GM19468 (cell line): Measurements from ENCODE around the gene MRPS6.

Experiments used
- ATAC-seq: cut with Tn5 transposase; IDR thresholded peaks from one replicate; pipeline ENCODE4 v1.9.1; 2021; ENCODE audit warnings: mild to moderate bottlenecking, moderate library complexity, moderate number of reproducible peaks; ENCODE audit not compliant: unreplicated experiment; ENCODE audit errors: extremely low read depth

MRPS6 gene

GRCh38 chr21:34094949-34095348 is 21.6 kb downstream of the MRPS6 start:
- no peak for ATAC-seq

- no peak for ATAC-seq
These were observed 24.1 kb downstream of the MRPS6 start for GRCh38 chr21:34097442-34097841.

- no peak for ATAC-seq
These were observed 27.0 kb downstream of the MRPS6 start for GRCh38 chr21:34100337-34100736.

GRCh38 chr21:34100790-34101189 is 27.4 kb downstream of the MRPS6 start:
- no peak for ATAC-seq

DNA sequence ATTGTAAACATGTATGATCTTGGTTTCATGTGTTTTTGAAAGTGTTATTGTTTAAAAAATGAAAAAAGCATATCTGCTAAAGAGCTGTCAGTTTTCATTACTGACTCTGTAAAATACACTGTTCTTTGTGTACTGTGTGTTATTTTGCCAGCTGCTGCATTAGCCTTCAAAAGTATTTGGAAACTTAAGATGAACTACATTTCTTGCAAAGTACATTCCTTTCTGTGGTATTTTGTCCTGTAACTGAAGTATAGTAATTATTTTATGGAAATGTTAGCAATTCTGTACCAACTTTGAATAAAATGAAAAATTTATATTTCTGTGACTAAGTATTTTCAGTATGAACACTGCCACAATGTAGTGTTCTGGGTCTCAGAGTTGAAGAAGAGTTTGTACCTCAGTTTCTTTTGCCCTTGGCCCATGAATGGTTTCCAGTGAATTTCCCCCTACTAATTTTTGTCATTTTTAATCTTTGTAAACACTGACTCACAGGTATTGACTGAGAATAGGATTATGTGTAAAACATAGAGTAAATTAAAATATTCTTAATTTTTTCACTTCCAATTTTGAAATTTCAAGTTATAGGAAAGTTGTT is 32.7 kb downstream of the MRPS6 start:
- ATAC-seq = no peak

GRCh38 chr21:34107606-34108005 is 34.2 kb downstream of the MRPS6 start:
- ATAC-seq = no peak

DNA sequence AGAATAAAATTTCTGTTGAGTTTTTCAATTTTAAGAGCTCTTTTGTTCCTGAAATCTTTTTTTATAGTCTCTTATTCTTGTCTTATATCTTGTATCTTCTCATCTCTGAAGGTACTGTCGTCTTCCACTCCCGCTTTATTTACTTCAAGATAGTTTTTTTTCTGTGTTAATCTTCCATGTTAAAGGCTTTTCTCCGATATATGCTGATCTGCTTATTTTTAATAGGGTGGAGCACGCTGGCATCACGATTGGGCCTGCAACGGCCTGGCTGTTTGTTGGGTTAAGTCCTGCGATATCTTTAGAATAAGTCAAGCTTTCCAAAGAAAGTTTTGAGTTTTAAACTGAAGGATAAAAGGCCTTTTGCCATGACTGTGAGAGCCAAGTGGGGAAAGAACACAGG is 35.7 kb downstream of the MRPS6 start:
- no peak for ATAC-seq

DNA sequence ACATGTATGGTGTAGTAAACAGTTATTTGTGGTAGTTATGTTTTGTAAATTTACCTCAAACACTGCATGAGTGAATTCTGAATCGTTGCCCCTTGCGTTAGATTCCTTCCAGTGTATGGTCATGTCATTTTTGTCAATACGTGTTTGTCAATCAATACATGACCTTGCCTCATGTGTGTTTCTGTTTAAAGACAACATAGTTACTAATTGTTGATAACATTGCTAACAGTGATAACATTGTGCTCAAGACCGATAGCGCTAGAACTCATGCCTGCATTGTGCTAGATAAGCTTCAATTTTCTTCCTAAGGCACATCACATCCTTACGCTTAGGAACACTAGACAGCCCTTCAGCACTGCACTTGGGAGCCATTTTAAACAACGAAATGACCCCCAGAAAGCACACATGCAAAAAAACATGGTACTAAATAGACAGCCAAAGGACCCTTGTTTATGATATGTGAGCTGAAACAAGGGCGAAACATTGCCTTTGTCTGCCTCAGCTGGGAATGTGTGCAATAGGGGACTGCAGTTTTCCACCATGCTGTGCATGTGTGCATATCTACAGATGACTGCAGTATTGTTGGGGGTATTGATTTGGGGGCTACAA is 37.3 kb downstream of the MRPS6 start:
- ATAC-seq = no peak

GRCh38 chr21:34112316-34113033 is 39.1 kb downstream of the MRPS6 start:
- ATAC-seq = no peak

DNA sequence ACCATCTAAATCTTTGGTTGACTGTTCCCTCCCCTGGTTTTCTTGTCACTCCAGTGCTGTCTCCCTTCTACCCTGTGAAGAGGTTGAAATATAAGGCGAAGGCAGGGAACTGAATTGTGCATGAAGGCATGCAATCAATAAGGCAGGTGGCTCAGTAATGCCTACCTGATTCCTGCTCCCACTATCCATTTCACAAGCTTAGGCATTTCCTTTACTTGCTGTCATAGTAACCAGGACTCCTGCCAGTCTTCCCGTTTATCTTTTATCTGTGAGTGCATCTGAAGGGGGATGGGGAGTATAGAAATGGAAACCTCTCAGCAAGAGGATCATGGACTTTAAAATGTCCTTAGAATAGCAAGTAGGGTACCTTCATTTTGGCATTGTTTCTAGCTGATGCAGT is 40.5 kb downstream of the MRPS6 start:
- no peak for ATAC-seq

GRCh38 chr21:34115160-34115559 is 41.8 kb downstream of the MRPS6 start:
- ATAC-seq = no peak

DNA sequence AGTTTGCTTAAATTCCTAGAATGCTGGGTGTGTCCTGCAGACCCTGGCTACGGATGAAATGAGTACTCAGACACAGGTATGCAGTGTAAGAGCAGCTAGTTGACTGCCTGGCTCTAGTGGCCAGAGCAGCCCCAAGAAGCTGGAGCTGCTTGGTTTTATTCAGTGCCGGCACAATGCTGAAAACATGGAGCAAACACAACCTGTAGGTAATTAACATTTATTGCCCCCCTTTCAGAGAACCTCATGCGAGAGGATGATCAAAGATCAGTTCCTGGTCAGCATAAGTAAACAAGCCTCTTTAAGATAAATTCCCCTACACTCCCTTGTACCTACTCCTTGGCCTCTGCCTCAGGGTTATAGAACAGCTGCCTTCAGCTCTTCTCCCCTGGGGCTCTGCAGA is 43.2 kb downstream of the MRPS6 start:
- no peak for ATAC-seq

DNA sequence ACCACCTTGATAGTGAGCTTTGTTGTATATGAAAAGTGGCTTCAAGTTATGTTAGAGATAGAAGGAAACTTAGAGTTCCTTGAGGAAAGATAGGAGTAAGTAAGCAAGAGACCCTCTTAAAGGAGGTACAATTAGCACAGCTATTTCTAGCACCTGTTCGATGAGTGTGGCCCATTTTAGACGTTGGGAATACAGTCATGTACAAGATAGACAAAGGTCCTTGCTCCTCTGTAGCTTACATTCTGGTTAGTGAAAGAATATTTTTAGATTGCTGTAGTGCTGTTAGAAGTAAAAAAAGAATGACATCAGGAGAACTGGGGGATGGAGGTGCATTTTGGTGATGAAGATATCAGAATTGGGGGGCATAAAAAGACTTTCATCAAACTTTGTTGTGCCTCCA is 47.5 kb downstream of the MRPS6 start:
- no peak for ATAC-seq

- ATAC-seq = no peak
These were observed 48.7 kb downstream of the MRPS6 start for GRCh38 chr21:34122047-34122446.

GRCh38 chr21:34123609-34124008 is 50.2 kb downstream of the MRPS6 start:
- ATAC-seq = no peak

GRCh38 chr21:34126269-34126668 is 52.9 kb downstream of the MRPS6 start:
- no peak for ATAC-seq

DNA sequence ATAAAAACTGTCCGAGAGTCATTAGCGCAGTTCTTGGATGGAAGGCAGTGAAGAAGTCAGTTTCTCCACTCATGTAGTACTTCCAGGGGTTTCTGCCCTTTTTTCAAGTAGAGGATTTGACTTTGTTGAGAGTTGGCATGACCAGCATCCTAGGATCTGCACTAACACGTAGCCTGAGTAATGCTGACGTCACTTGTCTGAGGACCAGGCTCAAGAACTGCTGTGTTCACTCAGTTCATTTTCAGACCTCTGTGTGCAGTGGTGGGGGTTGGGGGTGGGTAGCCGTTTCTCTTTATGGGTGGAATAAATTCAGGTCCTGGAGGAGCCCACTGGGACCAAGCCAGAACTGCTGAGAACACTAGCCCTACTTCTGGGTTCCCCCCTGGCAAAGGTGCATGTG is 53.3 kb downstream of the MRPS6 start:
- ATAC-seq = no peak

DNA sequence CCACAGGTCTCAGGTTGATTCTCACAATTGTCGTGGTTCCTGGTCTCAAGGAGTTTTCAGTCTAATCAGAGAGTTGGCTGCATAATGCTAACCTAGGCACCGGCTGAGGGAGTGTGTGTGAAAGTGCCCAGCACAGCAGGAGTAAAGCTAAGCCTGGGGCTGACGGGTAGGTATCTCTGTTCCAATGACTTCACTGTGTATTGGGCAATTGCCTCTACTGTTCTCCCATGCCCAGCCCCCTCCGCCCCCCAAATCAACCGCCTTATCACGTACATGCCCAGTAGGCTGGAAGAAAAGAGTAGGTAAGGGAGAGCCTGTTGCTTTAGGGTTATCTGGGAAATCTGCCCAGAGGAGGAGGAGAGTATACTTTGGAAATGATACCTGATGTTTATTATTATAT is 54.7 kb downstream of the MRPS6 start:
- ATAC-seq = no peak

DNA sequence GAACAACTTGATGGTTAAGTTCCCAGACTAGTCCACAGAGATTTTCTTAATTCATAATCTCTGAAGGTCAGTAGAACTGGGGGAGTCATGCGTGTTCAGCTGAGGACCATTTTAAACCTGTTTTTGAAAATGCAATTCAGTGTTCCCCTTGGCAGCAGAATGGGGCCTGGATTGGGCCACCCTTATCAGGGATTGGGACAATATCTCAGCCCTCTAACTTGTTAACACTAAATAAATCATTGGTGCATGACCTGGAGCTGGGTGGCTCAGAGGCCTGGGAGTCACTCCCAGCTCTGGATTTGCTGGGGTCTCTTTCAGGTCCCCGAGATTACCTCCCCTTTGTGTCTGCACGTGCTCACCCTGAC is 55.3 kb downstream of the MRPS6 start:
- no peak for ATAC-seq

DNA sequence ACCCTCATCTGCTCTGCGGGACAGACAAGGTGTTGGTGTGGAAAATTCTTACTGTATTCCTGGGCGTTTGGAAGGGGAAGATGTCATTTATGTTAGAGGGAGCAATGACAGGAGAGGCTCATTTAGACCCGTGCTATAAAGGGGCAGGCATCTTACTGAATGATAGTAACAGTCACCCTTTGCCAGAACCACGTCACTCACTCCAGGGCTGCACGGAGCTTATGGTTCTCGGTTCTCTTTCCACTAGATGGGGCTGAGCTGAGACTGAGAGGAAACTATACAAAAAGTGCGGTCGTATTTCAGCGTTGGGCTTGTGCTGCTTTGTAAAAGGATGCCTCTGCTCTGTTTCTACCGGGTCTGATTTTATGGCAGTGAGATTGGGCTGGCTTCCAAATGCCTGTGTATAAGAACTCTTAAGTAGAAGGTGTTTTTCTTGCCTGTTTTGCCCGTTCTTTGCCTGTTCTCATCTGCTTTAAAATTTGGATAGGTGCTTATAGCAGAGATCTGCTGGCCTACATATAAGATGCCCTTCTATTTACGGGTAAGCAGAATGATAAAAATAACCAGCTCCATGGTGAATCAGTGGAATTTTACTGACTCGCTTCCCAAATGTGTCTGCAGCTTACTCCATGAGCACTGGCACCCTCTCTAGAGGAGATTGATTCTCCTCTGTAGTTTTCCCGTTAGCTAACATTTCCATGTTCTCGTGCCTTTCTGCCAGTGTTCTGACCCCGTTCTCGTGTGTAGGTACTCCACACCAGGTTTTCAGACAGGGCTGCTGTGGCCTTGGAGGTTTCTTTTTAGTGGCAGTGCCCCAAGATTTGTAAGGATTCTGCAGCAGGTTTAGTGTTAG is 55.9 kb downstream of the MRPS6 start:
- ATAC-seq = no peak
